Smooth muscle cell (in vitro differentiated cells): ENCODE results near the gene LAMB4. TPM values are rescaled to one million over a fixed set of nuclear protein-coding genes. Genes with fewer than 3 reads are reported as not detected.

Source experiments
- DNase-seq: peaks from one replicate; lab custom pipeline; 2025; ENCODE audit not compliant: unreplicated experiment; lab: John Stamatoyannopoulos, UW
- H2AFZ ChIP-seq: fragments of 200-600 bp; sonication (generic); 2 replicates; pipeline ENCODE4 v1.6.0; 2016; ENCODE audit warnings: antibody characterized with exemption, low read depth, mild to moderate bottlenecking
- H3F3A ChIP-seq: fragments of 200-600 bp; sonication (generic); 2 replicates; pipeline ENCODE4 v1.6.0; 2017; ENCODE audit warnings: antibody characterized with exemption, low read depth
- H3K27ac ChIP-seq: fragments of 200-600 bp; sonication (generic); 2 replicates; pipeline ENCODE4 v1.5.1; 2016; ENCODE audit warnings: low read depth, mild to moderate bottlenecking
- H3K27me3 ChIP-seq: fragments of 200-600 bp; sonication (generic); 2 replicates; pipeline ENCODE4 v1.6.1; 2016; ENCODE audit warnings: low read depth, mild to moderate bottlenecking
- H3K36me3 ChIP-seq: fragments of 200-600 bp; sonication (generic); 2 replicates; pipeline ENCODE4 v1.5.1; 2016; ENCODE audit warnings: low read depth
- H3K4me1 ChIP-seq: fragments of 200-600 bp; sonication (generic); 2 replicates; pipeline ENCODE4 v1.5.1; 2016; ENCODE audit warnings: low read depth
- H3K4me2 ChIP-seq: fragments of 200-600 bp; sonication (generic); 2 replicates; pipeline ENCODE4 v1.6.0; 2016; ENCODE audit warnings: mild to moderate bottlenecking
- H3K4me3 ChIP-seq: fragments of 200-600 bp; sonication (generic); 2 replicates; pipeline ENCODE4 v1.5.1; 2016; ENCODE audit warnings: mild to moderate bottlenecking
- H3K79me2 ChIP-seq: fragments of 200-600 bp; sonication (generic); 2 replicates; pipeline ENCODE4 v1.6.0; 2016; ENCODE audit warnings: low read depth, mild to moderate bottlenecking
- H3K9ac ChIP-seq: fragments of 200-600 bp; sonication (generic); 2 replicates; pipeline ENCODE4 v1.6.0; 2016; ENCODE audit warnings: low read depth
- H3K9me3 ChIP-seq: fragments of 200-600 bp; sonication (generic); replicated peaks from 2 replicates; pipeline ENCODE4 v1.5.1; 2016; ENCODE audit warnings: low read depth
- H4K20me1 ChIP-seq: fragments of 200-600 bp; sonication (generic); 2 replicates; pipeline ENCODE4 v1.6.0; 2016; ENCODE audit warnings: low read depth
- WGBS: methylation state at CpG from one replicate; pipeline ENCODE4 v1.1.7; 2016; ENCODE audit warnings: low lambda C conversion rate; 5-methylcytosine and 5-hydroxymethylcytosine counted together
- polyA plus RNA-seq: library from polyadenylated mRNA; unstranded; fragments of >200 nt; fragmentation: Nextera tagmentation; extraction: Ambion mirVana; gene quantifications from 2 replicates; pipeline ENCODE4 v1.2.1, GENCODE V29; 2016
- total RNA-seq: library from RNA; depleted of rRNA; stranded (reverse); fragments of >200 nt; gene quantifications from 2 replicates; pipeline ENCODE4 v1.2.3, GENCODE V29; 2014
- TF ChIP-seq, protein P1 (sequence below): fragments of 200-600 bp; sonication (generic); IDR thresholded peaks from 2 replicates; pipeline ENCODE4 v1.5.1; 2017; ENCODE audit warnings: borderline replicate concordance, mild to moderate bottlenecking, antibody characterized with exemption; ENCODE audit not compliant: insufficient read depth, poor library complexity, severe bottlenecking

Gene LAMB4
- total and polyA plus RNA-seq, 2 experiments from 2014 or later = 0.06 to 0.67 TPM

DNA sequence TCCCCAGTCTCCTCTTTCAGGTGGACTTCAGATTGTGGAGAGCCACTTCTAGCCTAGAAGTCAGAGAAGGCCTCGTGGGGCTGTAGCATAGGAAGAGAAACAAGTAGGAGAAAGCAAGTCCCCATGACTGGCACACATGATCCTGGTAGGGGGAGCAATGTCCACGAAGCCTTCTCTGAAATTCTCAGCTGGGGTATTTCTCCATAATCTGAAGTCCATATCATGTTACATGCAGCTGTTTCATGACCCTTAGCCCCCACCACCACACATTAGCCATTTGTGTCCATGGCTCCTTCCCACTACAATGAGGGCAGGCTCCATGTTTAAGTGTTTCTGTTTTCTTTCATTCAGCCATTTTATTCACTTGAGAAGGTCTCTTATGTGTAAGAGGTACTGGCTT is 43.2 kb downstream of the LAMB4 start:
- no peak overlapping the region for H2AFZ ChIP-seq
- 98% methylated on average over 2 of the region's 2 CpGs for WGBS

DNA sequence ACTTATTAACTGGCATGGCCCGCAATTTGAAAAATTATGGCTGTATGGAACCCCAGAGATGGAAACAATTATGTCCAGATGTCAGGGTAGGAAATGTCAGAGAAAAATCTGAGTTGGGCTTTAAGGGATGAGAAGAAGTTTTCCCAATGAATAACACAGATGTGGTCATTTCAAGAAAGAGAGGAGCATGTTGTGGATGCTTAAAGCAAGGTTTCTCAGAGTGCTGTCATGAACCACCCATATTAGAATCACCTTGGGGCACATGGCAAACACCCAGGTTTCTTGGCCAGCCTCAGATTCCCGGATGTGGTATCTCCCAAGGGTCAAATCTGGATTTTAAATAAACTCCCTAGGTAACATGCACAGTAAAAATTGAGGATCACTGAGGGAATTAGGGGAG is 43.6 kb downstream of the LAMB4 start:
- Histone ChIP-seq H3K79me2 (no peaks in the 10 kb centered on the region), H3K9ac (no peak overlapping the region), H3K36me3 (no peaks in the 10 kb centered on the region), H4K20me1 (no peaks in the 10 kb centered on the region), H3K4me3 (no peak overlapping the region), H3K9me3 (no peaks in the 10 kb centered on the region), H3F3A (no peaks in the 10 kb centered on the region), H3K4me1 (no peaks in the 10 kb centered on the region), H2AFZ (no peak overlapping the region), H3K27ac (no peak overlapping the region), H3K27me3 (no peaks in the 10 kb centered on the region), H3K4me2 (no peak overlapping the region)
- 98% methylated on average over 2 of the region's 2 CpGs for WGBS
- DNase-seq = no peak
- TF ChIP-seq, protein P1, sequence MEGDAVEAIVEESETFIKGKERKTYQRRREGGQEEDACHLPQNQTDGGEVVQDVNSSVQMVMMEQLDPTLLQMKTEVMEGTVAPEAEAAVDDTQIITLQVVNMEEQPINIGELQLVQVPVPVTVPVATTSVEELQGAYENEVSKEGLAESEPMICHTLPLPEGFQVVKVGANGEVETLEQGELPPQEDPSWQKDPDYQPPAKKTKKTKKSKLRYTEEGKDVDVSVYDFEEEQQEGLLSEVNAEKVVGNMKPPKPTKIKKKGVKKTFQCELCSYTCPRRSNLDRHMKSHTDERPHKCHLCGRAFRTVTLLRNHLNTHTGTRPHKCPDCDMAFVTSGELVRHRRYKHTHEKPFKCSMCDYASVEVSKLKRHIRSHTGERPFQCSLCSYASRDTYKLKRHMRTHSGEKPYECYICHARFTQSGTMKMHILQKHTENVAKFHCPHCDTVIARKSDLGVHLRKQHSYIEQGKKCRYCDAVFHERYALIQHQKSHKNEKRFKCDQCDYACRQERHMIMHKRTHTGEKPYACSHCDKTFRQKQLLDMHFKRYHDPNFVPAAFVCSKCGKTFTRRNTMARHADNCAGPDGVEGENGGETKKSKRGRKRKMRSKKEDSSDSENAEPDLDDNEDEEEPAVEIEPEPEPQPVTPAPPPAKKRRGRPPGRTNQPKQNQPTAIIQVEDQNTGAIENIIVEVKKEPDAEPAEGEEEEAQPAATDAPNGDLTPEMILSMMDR = no peak

More for the DNA sequence above, 43.2 kb downstream of the LAMB4 start:
- Histone ChIP-seq H3K4me2 (no peak overlapping the region), H3K27ac (no peak overlapping the region), H3K4me1 (no peaks in the 10 kb centered on the region), H3K79me2 (no peaks in the 10 kb centered on the region), H4K20me1 (no peaks in the 10 kb centered on the region), H3K9me3 (no peaks in the 10 kb centered on the region), H3K9ac (no peak overlapping the region), H3K27me3 (no peaks in the 10 kb centered on the region), H3F3A (no peaks in the 10 kb centered on the region), H3K36me3 (no peaks in the 10 kb centered on the region), H3K4me3 (no peak overlapping the region)
- no peak for DNase-seq
- TF ChIP-seq, protein P1 = no peak

DNA sequence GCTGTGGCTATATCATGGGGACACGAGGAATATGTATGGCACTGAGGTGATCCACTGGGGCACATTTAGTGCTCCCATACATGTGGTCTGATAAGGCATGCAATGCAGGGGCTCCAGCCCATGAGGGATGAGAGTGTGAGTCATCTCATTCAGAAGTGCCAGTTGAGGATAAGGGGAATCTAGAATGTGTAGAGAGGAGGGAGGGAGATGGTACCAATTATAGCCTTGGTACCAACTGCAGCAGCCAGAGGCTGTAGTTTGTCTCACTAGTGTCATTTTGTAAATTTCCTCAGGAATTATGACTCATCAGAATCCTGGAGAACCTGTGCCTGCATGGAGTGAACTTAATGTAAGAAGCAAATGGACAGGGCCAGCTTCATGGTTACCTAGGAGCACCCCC is 46.2 kb downstream of the LAMB4 start:
- Histone ChIP-seq H3K79me2 (no peaks in the 10 kb centered on the region), H3K9ac (no peak overlapping the region), H3K4me1 (peaks cover 13% of the 10 kb centered on the region), H2AFZ (no peak overlapping the region), H3K4me2 (no peak overlapping the region), H3K27me3 (no peaks in the 10 kb centered on the region), H3K4me3 (no peak overlapping the region), H3K9me3 (no peaks in the 10 kb centered on the region), H4K20me1 (no peaks in the 10 kb centered on the region), H3F3A (peaks cover 15% of the 10 kb centered on the region), H3K36me3 (no peaks in the 10 kb centered on the region), H3K27ac (no peak overlapping the region)
- DNase-seq = no peak
- TF ChIP-seq, protein P1 = no peak
- 86% methylated on average over 1 of the region's 1 CpG for WGBS

DNA sequence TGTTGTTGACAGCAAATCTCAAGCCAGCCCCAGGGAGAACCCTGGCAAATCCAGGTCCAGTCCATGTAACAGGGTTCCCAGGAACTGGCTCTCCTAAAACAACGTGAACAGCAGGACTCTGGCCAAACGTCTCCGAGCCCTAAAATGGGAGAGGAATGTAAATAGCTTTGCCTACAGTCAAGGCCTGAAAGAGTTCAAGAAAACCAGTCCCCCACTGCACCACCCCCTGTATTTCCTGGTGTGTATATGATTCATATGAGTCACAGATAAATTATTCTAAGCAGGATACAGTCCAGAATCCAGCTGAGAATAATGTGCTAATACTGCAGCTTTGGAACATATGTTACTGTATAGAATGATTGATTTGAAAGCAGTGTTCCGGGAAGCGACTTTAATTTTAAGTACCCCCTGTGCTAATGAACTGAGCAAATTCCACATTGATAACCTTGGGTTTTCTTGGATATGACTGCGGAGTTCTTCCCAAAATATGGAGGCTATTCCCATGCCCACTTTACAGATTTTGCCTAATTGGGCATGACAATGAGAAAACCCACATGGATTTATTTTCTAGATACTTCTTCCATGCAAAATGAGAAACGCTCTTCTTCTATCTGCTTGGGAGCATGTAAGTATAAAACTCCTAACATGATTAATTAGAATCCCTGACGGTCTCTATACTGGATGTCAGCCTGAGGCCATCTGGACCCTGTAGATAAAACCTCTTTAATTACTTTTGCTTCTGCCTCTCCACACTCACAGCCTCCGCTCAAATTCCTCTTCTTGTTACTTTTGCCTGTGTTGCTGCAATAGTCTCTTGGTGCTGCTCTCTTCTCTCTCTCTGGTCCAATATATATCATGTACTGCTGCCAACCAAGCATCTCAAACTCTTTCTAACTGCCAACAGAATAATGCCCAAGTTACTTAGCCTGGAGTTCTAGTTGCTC is 50.2 kb downstream of the LAMB4 start:
- H4K20me1 ChIP-seq = no peaks in the 10 kb centered on the region
- H3K4me2 ChIP-seq = peak overlapping the region; percentile 75
- H3F3A ChIP-seq = peaks cover 27% of the 10 kb centered on the region
- TF ChIP-seq, protein P1 = no peak
- H3K9ac ChIP-seq = peak overlapping the region; percentile 38
- WGBS = 26% methylated on average over 9 of the region's 9 CpGs
- H3K9me3 ChIP-seq = no peaks in the 10 kb centered on the region
- H2AFZ ChIP-seq = peak overlapping the region; percentile 67
- no peak overlapping the region for H3K4me3 ChIP-seq
- H3K36me3 ChIP-seq = no peaks in the 10 kb centered on the region
- H3K27me3 ChIP-seq = no peaks in the 10 kb centered on the region
- DNase-seq = no peak
- H3K79me2 ChIP-seq = no peaks in the 10 kb centered on the region
- peak overlapping the region; percentile 87 for H3K27ac ChIP-seq
- peaks cover 26% of the 10 kb centered on the region for H3K4me1 ChIP-seq
